Gastrocnemius medialis (tissue), 4 donors: Measurements from ENCODE around the gene DAPK1. TPM values are rescaled to one million over a fixed set of nuclear protein-coding genes. Genes with fewer than 3 reads are reported as not detected.

ENCODE experiments used
- ATAC-seq, 2 donors: fragments of 150-250 bp; one replicate each; pipeline ENCODE4 v1.9.1; 2016
- DNase-seq, 2 donors: peaks; one replicate each; pipeline ENCODE4 v3.0.0-alpha.2; 2019
- H3K27ac ChIP-seq, 4 donors: fragments of 200-600 bp; sonication (generic); 1 replicate in 1 of 4; 2 replicates in 3 of 4; pipeline ENCODE4 v1.5.1; 2016 to 2018; ENCODE audit warnings: mild to moderate bottlenecking in 2 of 4, moderate library complexity in 1 of 4
- H3K27me3 ChIP-seq, 3 donors: fragments of 200-600 bp; sonication (generic) in 2 of 3; 1 replicate in 1 of 3; 2 replicates in 2 of 3; pipeline versions ENCODE4 v1.5.1 to v1.6.0; 2016 to 2019; ENCODE audit warnings: mild to moderate bottlenecking in 1 of 3, moderate library complexity in 1 of 3
- H3K36me3 ChIP-seq, 2 donors: fragments of 200-600 bp; sonication (generic) in 1 of 2; one replicate each; pipeline ENCODE4 v1.5.1; 2017 to 2018
- H3K4me1 ChIP-seq, 2 donors: fragments of 200-600 bp; sonication (generic) in 1 of 2; one replicate each; pipeline ENCODE4 v1.5.1; 2016 to 2017; ENCODE audit warnings: mild to moderate bottlenecking in 2 of 2
- H3K4me3 ChIP-seq, 4 donors: fragments of 200-600 bp; sonication (generic) in 3 of 4; 1 replicate in 1 of 4; 2 replicates in 3 of 4; pipeline ENCODE4 v1.5.1; 2016 to 2019; ENCODE audit warnings: mild to moderate bottlenecking in 2 of 4
- H3K9me3 ChIP-seq, 3 donors: fragments of 200-600 bp; sonication (generic) in 2 of 3; 1 replicate in 1 of 3; 2 replicates in 2 of 3; pipeline ENCODE4 v1.5.1; 2016 to 2019
- CTCF ChIP-seq, 5 experiments: fragments of 450-650 bp in 3 of 5; fragments of 200-600 bp in 2 of 5; sonication (generic) in 2 of 5; IDR thresholded peaks in 4 of 5; conservative IDR thresholded peaks in 1 of 5; 1 replicate in 4 of 5; 2 replicates in 1 of 5; pipeline ENCODE4 v1.5.1; 2016 to 2019; ENCODE audit warnings: antibody characterized with exemption in 5 of 5, mild to moderate bottlenecking in 3 of 5, moderate library complexity in 3 of 5
- POLR2A ChIP-seq, 2 donors: fragments of 450-650 bp; IDR thresholded peaks; one replicate each; pipeline ENCODE4 v1.6.1; 2017; ENCODE audit warnings: antibody characterized with exemption in 2 of 2, mild to moderate bottlenecking in 2 of 2, moderate library complexity in 2 of 2
- in situ Hi-C, 4 donors: fragments of 200-750 bp; cut with MboI; loops; one replicate each; pipeline versions ENCODE4 v1.15.0 to v1.8.0; 2017; ENCODE audit warnings: low sequenced_read_pairs in 4 of 4
- intact Hi-C: fragments of 100-400 bp; cut with DNase I; formaldehyde crosslinking; loops from one replicate; pipeline ENCODE4 v1.15.1; 2023; ENCODE audit warnings: low total_unique reads
- total RNA-seq, 4 donors: library from RNA; depleted of rRNA; stranded (reverse); fragments of >200 nt; gene quantifications; one replicate each; pipeline versions ENCODE4 v1.1.0 to v1.2.3, GENCODE V29; 2016

Gene DAPK1
- total RNA-seq, 4 donors from 2014 or later, result 1.2 to 4.3 (median 2.7) TPM

DNA sequence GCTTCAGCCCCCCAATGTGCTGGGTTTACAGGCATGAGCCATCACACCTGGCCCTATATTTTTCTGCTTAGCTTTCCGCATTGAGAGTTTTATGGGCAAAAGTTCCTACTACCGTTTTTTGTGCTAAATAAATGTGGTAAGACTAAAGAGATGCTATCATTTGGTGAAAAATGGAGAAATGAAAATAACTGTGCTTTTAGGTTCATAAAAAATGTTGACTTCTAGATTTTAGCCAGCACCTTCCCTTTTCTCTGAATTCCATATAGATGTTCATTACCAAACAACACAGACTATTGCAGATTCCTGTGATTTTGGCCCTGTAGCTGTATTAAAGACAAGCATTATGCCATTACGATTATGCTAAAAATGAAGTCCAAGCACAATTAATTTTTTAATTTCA, 156.3 kb downstream of the DAPK1 start:
- in situ Hi-C loops, result loop anchor here in 2 of 4 donors (25.0 kb wide), 1 partner anchor 1242 kb away; no protein-coding TSS in a partner anchor
- TF ChIP-seq POLR2A (IDR thresholded peaks at IDR 0.05), result no peak
- no peak for TF ChIP-seq CTCF (IDR thresholded peaks at IDR 0.05 in 4 of 5, conservative IDR thresholded peaks at IDR 0.05 in 1 of 5)
- Histone ChIP-seq H3K4me3 (no peak overlapping the region), H3K9me3 (no peaks in the 10 kb centered on the region), H3K36me3 (no peaks in the 10 kb centered on the region), H3K27me3 (no peaks in the 10 kb centered on the region), H3K4me1 (no peaks in the 10 kb centered on the region), H3K27ac (no peak overlapping the region)
- DNase-seq (no peak), ATAC-seq (no peak)
- intact Hi-C loops, result no loop called here

DNA sequence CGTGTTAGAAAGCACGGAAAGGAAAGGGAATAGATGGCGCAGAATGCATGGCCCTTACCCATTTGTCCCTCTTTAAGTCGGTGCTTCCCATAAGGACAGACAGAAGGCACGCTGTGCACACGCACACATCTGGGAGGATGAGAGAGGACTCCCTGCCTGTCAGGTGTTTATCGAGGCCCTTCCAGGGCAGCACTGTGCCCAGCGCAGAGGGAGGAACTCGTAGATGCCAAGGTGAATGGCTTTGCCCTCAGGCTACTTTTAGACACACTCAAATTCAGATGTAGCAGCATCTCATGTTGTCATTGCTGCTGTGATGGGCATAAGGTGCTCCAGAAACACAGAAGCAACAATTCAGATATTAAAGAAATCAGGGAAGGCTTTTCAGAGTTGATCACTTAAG, 158.1 kb downstream of the DAPK1 start:
- TF ChIP-seq POLR2A (IDR thresholded peaks at IDR 0.05) (no peak), CTCF (IDR thresholded peaks at IDR 0.05 in 4 of 5, conservative IDR thresholded peaks at IDR 0.05 in 1 of 5) (no peak)
- Histone ChIP-seq H3K27ac (no peak overlapping the region), H3K9me3 (no peaks in the 10 kb centered on the region), H3K36me3 (no peaks in the 10 kb centered on the region), H3K4me3 (no peak overlapping the region), H3K4me1 (no peaks in the 10 kb centered on the region), H3K27me3 (no peaks in the 10 kb centered on the region)
- in situ Hi-C loops (loop anchor here in 2 of 4 donors (25.0 kb wide), 1 partner anchor 1243 kb away; no protein-coding TSS in a partner anchor), intact Hi-C loops (no loop called here)
- DNase-seq, result no peak
- ATAC-seq, result no peak

DNA sequence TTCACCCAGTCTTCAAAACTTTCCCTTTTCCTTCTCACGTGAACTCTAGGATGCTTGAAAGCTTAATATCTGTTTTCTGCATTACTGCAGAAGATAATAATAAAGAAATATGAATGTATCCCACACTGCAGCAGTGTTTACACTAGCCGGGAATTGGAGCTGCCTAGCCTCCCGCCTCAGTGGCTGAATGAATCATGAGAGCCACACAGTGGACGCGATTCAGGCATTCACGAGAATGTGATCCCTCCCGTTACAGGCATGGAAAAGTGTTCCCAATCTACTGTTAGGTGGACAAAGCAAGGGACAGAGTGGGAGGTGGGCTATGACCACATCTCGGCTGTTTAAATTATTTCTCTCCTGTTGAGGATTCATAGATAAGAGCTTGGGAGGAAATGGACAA, 158.8 kb downstream of the DAPK1 start:
- TF ChIP-seq POLR2A (IDR thresholded peaks at IDR 0.05) (no peak), CTCF (IDR thresholded peaks at IDR 0.05 in 4 of 5, conservative IDR thresholded peaks at IDR 0.05 in 1 of 5) (no peak)
- Histone ChIP-seq H3K36me3 (no peaks in the 10 kb centered on the region), H3K27me3 (no peaks in the 10 kb centered on the region), H3K4me1 (no peaks in the 10 kb centered on the region), H3K4me3 (no peak overlapping the region), H3K9me3 (no peaks in the 10 kb centered on the region), H3K27ac (no peak overlapping the region)
- intact Hi-C loops, result no loop called here
- no peak for ATAC-seq
- no peak for DNase-seq
- in situ Hi-C loops, result loop anchor here in 2 of 4 donors (25.0 kb wide), 1 partner anchor 1244 kb away; no protein-coding TSS in a partner anchor

DNA sequence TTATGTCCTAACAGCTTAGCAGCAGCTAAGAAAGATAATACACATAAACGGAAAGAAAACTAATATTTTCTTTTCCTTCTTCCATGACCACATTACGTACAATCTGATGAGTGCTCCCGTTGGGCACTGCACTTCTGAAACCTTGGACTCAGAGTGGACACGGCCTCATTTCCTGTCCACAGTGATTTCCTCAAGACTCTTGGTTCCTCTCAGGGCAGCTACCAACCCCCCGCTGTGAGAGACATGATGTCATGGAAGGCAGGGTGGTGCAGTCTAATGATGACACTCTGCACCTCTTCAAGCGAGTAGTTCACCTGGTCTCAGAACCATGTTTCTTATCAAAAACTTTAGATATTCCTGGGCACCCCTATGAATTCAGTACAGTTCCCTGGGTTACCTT, 159.5 kb downstream of the DAPK1 start:
- ATAC-seq, result no peak
- DNase-seq, result peak in 1 of 2 donors; percentile 19

More for the DNA sequence above, 159.5 kb downstream of the DAPK1 start:
- Histone ChIP-seq H3K4me1 (no peaks in the 10 kb centered on the region), H3K9me3 (no peaks in the 10 kb centered on the region), H3K4me3 (no peak overlapping the region), H3K27ac (no peak overlapping the region), H3K27me3 (no peaks in the 10 kb centered on the region), H3K36me3 (no peaks in the 10 kb centered on the region)
- intact Hi-C loops, result no loop called here
- TF ChIP-seq CTCF (IDR thresholded peaks at IDR 0.05 in 4 of 5, conservative IDR thresholded peaks at IDR 0.05 in 1 of 5) (no peak), POLR2A (IDR thresholded peaks at IDR 0.05) (no peak)
- in situ Hi-C loops, result loop anchor here in 2 of 4 donors (25.0 kb wide), 1 partner anchor 1245 kb away; no protein-coding TSS in a partner anchor
